HG02678 (cell line): ENCODE measurements around the gene KCNJ16.
"Not testable (repeated sequence)": the region's sequence is repeated elsewhere in the genome, so short reads cannot be mapped to it uniquely, and the experiment has no call there.

Experiments
- ATAC-seq: cut with Tn5 transposase; IDR thresholded peaks from one replicate; pipeline ENCODE4 v1.9.1; 2021; ENCODE audit warnings: mild to moderate bottlenecking, moderate library complexity; ENCODE audit not compliant: unreplicated experiment

KCNJ16 gene

GRCh38 chr17:70074956-70075355 lies at the start of gene KCNJ16:
Gene KCNJ16 (plus strand): TSS chr17:70075225. CDS start chr17:70132088, 56,863 bp downstream.
- no peak for ATAC-seq

DNA sequence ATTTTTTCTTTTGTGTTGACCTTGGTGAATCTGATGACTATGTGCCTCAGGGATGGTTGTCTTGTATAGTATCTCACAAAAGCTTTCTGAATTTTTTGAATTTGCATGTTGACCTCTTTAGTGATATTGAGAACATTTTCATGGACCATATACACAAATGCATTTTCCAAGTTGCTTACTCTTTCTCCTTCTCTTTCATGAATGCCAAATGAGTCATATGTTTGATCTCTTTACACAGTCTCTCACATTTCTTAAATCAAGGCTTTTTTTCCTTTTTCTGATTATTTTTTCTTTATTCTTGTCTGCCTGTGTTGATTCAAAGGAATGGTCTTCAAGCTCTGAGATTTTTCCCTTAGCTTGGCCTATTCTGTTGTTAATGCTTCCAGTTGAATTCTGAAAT lies 46.6 kb upstream of the KCNJ16 start:
- no peak for ATAC-seq

- no peak for ATAC-seq
These were observed 45.9 kb upstream of the KCNJ16 start for GRCh38 chr17:70028978-70029767.

DNA sequence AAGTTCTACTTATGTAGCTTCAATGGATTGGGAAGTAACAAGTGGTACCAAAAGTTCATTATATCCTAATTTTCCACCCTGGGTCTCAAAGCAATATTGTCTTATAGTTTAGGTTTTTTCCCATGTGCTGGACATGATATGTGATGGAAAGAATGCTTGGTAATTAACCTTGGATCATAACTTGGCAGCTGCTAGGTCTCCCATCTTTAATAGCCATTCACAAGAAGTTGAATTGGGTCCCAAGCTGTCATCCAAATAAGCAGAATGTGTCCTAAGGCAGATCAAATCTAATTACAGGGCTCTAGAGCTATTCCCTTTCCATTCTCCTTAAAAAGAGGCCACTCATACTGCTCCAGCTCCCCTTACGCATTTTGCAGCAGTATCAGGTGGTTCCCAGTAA lies 44.7 kb upstream of the KCNJ16 start:
- ATAC-seq: no peak

DNA sequence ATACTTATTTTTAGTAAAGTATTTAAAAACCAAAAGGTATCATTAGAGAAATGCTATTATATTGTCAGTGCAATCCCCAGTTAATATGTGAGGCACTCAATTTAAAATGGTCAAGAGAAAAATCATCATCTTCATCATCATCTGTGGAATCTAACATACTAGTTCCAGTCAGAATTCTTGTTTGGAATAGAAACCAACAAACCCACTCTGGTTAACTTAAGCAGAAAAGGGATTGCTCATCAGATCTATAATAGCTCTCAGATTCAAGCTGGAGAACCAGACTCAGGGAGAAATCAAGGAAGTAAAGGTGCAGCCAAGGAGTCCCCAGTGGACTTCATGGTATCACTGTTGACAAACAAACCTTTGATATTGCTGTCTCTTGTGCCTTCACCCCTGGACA lies 43.7 kb upstream of the KCNJ16 start:
- no peak for ATAC-seq

DNA sequence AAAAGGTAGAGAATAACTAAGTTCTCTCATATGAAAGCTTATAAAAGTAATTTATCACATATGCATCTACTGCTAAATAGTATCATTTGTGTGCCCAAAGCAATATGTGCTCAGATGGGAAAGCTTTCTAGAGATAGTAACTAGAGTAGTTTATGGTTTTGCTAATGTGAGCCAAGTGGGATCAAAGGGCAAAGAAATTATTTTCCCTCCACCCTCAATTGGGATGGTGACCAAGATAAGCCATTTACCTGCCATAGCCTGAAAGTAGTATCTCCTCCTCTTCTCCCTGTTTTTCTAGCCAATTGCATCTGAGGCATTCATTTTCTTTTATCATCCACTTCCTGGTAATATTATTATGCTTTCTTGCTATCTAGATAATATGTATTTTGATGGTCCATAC lies 41.9 kb upstream of the KCNJ16 start:
- ATAC-seq: no peak

DNA sequence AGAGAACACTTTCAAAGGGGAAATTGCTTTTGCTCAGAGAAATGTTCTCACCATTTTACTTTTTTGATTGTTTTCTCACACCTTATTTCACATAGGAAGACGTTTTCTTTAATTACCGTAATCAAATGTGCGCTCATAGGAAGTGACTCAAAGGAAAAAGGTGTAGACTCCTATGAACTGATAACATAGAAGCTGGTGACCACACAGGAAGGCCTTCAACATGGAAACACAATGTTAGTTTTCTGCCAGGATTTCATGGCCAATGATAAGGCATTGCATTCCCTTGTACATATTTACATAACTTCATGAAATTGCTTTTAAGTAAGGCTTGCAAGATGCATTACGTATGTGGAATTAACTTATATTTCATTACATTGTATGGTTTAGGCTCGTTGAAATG lies 40.9 kb upstream of the KCNJ16 start:
- no peak for ATAC-seq

GRCh38 chr17:70037498-70037897 lies 37.5 kb upstream of the KCNJ16 start:
- ATAC-seq: no peak

DNA sequence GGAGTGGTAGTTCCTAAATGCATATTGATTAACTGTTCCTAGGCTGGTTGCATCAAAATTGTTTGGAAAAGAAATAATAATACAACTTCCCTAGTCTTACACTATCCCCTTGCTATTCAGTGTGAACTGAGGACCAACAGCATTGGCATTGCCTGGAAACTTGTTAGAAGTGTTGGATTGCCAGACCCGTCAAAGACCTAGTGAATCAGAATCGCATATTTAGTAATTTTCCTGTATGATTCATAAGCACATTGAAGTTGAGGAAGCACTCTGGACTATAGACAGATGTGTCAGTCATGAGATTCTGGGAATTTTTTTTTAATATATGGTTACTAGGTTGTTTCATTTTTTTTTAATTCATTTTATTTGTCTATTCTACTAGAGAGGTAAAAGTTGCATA lies 34.7 kb upstream of the KCNJ16 start:
- ATAC-seq: no peak

DNA sequence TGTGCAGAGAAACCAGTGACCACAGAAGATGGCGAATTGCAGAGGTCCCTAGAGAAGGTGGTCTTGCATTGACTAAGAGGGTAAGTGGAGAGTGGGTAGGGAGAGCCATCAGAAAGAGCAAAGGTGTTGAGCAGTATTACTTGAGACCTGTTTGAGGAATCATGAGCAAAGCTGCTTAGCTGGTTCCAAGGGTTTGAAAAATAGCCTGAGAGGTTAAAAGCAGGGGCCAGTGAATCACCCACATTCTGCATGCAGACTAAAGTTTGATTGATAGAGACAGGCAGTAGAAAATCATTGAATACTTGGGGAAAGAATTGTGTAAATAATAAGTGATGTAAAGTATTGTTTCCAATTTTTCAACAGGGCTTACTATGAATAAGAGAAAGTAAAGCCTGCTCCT lies 34.0 kb upstream of the KCNJ16 start:
- no peak for ATAC-seq

GRCh38 chr17:70041540-70041939 lies 33.5 kb upstream of the KCNJ16 start:
- ATAC-seq: no peak

DNA sequence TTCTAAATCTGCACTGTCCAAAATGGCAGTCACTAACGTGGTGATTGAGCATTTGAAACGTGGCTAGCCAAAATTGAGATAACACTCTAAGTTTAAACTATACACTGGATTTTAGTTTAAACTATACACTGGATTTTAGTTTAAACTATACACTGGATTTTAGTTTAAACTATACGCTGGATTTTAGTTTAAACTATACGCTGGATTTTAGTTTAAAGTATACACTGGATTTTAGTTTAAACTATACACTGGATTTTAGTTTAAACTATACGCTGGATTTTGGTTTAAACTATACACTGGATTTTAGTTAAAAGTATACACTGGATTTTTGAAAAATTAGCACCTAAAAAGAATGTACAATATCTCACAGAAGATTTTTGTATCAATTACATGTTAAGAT lies 29.2 kb upstream of the KCNJ16 start:
- not testable (repeated sequence) for ATAC-seq

- ATAC-seq: no peak
These were observed 27.2 kb upstream of the KCNJ16 start for GRCh38 chr17:70047619-70048419.

DNA sequence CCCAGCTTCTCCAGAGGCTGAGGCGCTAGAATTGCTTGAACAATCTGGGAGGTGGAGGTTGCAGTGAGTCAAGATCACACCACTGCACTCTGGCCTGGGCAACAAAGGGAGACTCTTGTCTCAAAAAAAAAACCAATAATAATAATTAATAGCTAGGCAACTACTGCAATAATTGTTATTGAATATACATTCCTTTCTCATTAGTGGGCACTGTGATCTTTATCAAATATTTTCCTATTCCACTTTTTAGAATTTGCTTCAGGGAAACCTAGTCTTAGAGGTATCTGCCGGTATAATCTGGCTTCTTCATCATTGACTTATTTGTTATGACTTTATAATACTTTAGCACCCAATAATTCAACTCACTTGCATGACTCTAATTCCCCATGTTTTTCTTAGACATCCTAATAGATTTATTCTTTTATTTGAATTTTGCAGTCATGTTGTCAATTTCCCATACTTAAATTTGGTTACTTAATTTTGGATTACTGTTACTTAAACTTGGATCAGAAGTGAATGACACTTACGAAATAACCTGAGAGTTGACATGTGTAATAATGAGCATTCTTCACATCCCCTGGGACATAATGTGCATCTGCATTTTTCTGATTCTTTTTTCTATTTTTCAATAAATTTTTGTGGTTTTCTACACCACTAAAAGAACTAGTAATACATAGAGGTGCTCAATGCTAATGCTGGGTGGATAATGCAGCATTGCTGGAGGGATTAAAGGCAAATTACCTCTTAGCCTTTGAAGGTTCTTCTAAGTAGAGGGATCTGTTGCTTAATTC lies 25.0 kb upstream of the KCNJ16 start:
- ATAC-seq: no peak

DNA sequence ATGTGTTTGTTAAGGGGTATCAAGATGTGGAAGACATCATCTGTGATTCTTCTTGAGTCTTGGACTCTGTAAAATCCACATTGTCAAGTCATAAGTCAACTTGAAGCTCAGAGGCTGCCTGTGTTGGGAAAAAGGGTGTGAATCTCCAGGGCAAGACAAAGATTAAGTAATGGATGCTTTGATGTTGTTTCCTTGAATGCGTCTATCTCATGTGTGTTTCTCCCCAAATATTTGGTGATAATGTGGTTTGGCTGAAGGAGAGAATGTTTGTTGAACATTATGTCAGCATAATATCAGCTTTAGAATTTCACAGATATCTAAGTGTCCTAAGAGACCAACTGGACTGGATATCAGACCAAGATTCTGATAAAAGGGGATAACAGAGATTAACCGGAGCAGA lies 24.1 kb upstream of the KCNJ16 start:
- ATAC-seq: no peak

DNA sequence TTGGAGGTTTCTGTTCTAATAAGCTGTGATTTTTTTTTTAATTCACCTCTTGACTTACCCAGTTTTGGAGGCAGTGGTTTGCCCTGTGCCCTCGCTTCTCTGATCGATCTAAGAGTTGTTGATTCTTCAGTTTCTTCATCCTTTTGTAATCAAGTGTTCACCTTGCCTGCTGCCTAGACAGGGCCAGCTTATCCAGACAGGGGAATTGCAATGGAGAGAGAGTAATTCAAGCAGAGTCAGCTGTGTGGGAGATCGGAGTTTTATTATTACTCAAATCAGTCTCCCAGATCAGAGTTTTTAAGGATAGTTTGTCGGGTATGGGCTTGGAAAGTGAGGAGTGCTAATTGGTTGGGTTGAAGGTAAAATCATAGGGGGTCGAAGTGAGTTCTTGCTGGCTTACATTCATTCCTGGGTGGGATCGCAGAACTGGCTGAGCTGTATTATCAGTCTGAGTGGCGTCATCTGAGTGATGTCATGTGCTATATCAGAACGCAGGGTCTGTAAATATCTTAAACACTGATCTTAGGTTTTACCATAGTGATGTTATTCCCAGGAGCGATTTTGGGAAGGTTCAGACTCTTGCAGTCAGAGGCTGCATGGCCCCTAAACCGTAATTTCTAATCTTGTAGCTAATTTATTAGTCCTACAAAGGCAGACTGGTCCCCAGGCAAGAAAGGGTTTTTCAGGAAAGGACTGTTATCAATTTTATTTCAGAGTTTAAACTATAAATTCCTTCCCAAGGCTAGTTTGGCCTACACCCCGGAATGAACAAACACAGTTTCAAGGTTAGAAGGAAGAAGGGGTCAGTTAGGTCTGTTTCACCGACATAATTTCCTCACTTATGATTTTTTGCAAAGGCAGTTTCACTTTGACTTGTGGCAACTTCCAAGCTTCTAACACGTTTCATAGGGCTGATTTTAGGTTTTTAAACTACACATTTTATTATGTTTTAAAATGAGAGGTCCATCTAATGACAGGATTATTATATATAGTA lies 21.5 kb upstream of the KCNJ16 start:
- ATAC-seq: no peak

- no peak for ATAC-seq
These were observed 20.0 kb upstream of the KCNJ16 start for GRCh38 chr17:70055000-70055399.

- ATAC-seq: no peak
These were observed 16.0 kb upstream of the KCNJ16 start for GRCh38 chr17:70059071-70059470.

- ATAC-seq: no peak
These were observed 15.4 kb upstream of the KCNJ16 start for GRCh38 chr17:70059649-70060048.

GRCh38 chr17:70060415-70060814 lies 14.6 kb upstream of the KCNJ16 start:
- ATAC-seq: no peak
